ENCODE measurements around the gene USH1G.
A peak's percentile ranks its signal among the peaks of the same experiment; 100 is the strongest.

Gene USH1G

GRCh38 chr17:74920642-74921025 is 2.4 kb downstream of the USH1G start:
- no peaks in the 10 kb centered on the region for H3K4me1 ChIP-seq (ENCODE audit: low read length)
- DNase-seq: no peak
- H3K36me3 ChIP-seq (replicated peaks; ENCODE audit: insufficient read depth, low read length): no peaks in the 10 kb centered on the region

DNA sequence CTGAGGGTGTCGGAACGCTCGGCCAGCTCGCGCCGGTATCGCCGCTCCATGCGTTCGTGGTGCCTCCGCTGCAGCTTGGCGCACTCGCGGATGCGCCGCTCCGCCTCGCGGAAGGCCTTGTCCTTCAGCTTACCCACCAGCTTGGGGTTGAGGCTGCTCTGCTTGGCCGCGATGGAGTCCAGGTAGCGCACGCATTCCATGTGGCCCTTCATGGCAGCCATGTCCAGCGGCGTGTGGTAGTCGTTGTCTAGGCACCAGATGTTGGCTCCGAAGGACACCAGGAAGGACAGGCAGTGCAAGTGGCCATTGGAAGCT is 2.8 kb downstream of the USH1G start:
- Histone ChIP-seq H2AFZ (ENCODE audit: low read length) (no peak overlapping the region), H4K20me1 (ENCODE audit: insufficient read depth, low read length) (no peaks in the 10 kb centered on the region; the same call in 1 of the 2 replicates)
- TF ChIP-seq EZH2 (optimal IDR thresholded peaks at IDR 0.05; ENCODE audit: low read depth, low read length): no peak
- no peak for TF ChIP-seq EZH2phosphoT487 (IDR thresholded peaks at IDR 0.05; ENCODE audit: low read length)
- TF ChIP-seq CTCF (IDR thresholded peaks at IDR 0.05; ENCODE audit: low read length): no peak

More at GRCh38 chr17:74920642-74921025, 2.4 kb downstream of the USH1G start:
- no peak overlapping the region for H3K27ac ChIP-seq (ENCODE audit: low read length)
- no peak overlapping the region for H2AFZ ChIP-seq (ENCODE audit: low read length)
- H3K4me3 ChIP-seq (ENCODE audit: low read length): no peak overlapping the region
- no peaks in the 10 kb centered on the region for H3F3A ChIP-seq (ENCODE audit: insufficient read depth, low read length)
- H3K9ac ChIP-seq (ENCODE audit: low read length): no peak overlapping the region
- no peaks in the 10 kb centered on the region for H3K9me2 ChIP-seq (replicated peaks; ENCODE audit: insufficient read depth, low read length)
- H3K27me3 ChIP-seq (replicated peaks; ENCODE audit: insufficient read depth, low read length): peaks cover 95% of the 10 kb centered on the region
- H3K79me2 ChIP-seq (ENCODE audit: low read length): no peaks in the 10 kb centered on the region
- no peaks in the 10 kb centered on the region; the same call in 1 of the 2 replicates for H4K20me1 ChIP-seq (ENCODE audit: insufficient read depth, low read length)
- TF ChIP-seq EZH2 (optimal IDR thresholded peaks at IDR 0.05; ENCODE audit: low read depth, low read length) (no peak), EZH2phosphoT487 (IDR thresholded peaks at IDR 0.05; ENCODE audit: low read length) (no peak), CTCF (IDR thresholded peaks at IDR 0.05; ENCODE audit: low read length) (no peak)
- H3K4me2 ChIP-seq (ENCODE audit: low read depth, low read length): no peak overlapping the region
- H3K9me3 ChIP-seq (replicated peaks; ENCODE audit: insufficient read depth, low read length): no peaks in the 10 kb centered on the region

DNA sequence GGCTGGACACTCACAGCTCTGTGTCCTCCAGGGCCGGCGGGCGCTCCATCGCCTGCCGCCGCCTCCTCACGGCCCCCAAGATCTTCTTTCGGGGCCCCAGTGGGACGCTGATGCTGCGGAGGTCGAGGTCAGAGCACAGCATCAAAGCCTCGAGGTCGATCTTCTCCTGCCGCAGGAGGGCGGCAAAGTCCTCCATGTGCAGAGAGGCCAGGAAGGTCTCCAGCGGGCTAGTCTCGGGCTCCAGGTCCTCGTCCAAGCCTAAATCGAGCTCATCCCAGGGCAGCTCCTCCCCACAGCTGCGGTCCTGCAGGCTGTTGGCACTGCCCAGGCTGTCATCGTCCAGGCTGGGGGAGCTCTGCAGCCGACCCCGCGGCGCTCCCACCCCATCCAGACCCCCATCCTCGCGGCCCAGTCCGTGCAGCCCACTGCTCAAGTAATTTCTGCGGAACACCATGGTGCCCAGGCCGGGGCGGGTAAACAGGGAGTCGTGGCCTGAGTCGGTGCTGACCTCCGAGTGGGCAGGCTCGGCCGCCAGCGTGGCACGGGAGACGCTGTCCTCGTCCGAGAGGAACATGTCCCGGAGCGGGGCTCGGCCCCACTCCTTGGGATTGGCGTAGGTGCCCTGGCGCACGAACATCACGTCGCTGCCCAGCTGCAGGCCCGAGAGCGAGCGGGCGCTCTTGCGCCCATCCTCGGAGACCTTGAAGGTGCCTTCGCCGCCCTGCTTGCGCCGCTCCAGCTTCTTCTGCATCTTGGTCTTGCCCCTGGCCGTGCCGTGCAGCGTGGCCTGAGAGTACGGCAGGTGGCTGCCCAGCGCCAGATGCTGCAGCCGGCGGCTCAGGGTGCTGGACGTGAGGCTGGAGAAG is 3.4 kb downstream of the USH1G start:
- Histone ChIP-seq H3K9me2 (replicated peaks; ENCODE audit: insufficient read depth, low read length) (no peaks in the 10 kb centered on the region), H3F3A (ENCODE audit: insufficient read depth, low read length) (no peaks in the 10 kb centered on the region), H3K36me3 (replicated peaks; ENCODE audit: insufficient read depth, low read length) (no peaks in the 10 kb centered on the region), H3K79me2 (ENCODE audit: low read length) (no peaks in the 10 kb centered on the region), H3K9ac (ENCODE audit: low read length) (no peak overlapping the region), H3K27me3 (replicated peaks; ENCODE audit: insufficient read depth, low read length) (peaks cover 94% of the 10 kb centered on the region), H3K4me2 (ENCODE audit: low read depth, low read length) (peak overlapping the region; percentile 24; the same call in 1 of the 2 replicates), H3K9me3 (replicated peaks; ENCODE audit: insufficient read depth, low read length) (no peaks in the 10 kb centered on the region), H4K20me1 (ENCODE audit: insufficient read depth, low read length) (no peaks in the 10 kb centered on the region; the same call in 1 of the 2 replicates), H3K4me1 (ENCODE audit: low read length) (no peaks in the 10 kb centered on the region), H3K4me3 (ENCODE audit: low read length) (no peak overlapping the region), H3K27ac (ENCODE audit: low read length) (no peak overlapping the region), H2AFZ (ENCODE audit: low read length) (no peak overlapping the region)
- TF ChIP-seq CTCF (IDR thresholded peaks at IDR 0.05; ENCODE audit: low read length): peak; percentile 45
- no peak for TF ChIP-seq EZH2phosphoT487 (IDR thresholded peaks at IDR 0.05; ENCODE audit: low read length)
- TF ChIP-seq EZH2 (optimal IDR thresholded peaks at IDR 0.05; ENCODE audit: low read depth, low read length): no peak
- DNase-seq: peak; percentile 45

More for the DNA sequence above, 2.8 kb downstream of the USH1G start:
- Histone ChIP-seq H3K4me1 (ENCODE audit: low read length) (no peaks in the 10 kb centered on the region), H3K9me3 (replicated peaks; ENCODE audit: insufficient read depth, low read length) (no peaks in the 10 kb centered on the region), H3K27ac (ENCODE audit: low read length) (no peak overlapping the region), H3K36me3 (replicated peaks; ENCODE audit: insufficient read depth, low read length) (no peaks in the 10 kb centered on the region), H3K27me3 (replicated peaks; ENCODE audit: insufficient read depth, low read length) (peaks cover 95% of the 10 kb centered on the region), H3K4me2 (ENCODE audit: low read depth, low read length) (no peak overlapping the region), H3K9ac (ENCODE audit: low read length) (no peak overlapping the region), H3K9me2 (replicated peaks; ENCODE audit: insufficient read depth, low read length) (no peaks in the 10 kb centered on the region), H3K79me2 (ENCODE audit: low read length) (no peaks in the 10 kb centered on the region), H3K4me3 (ENCODE audit: low read length) (no peak overlapping the region), H3F3A (ENCODE audit: insufficient read depth, low read length) (no peaks in the 10 kb centered on the region)
- no peak for DNase-seq

Measured in MM.1S (cell line).